ENCODE data around the gene PACSIN1.

Gene PACSIN1

GRCh38 chr6:34555007-34555322 is 89.1 kb downstream of the PACSIN1 start:
- no peak overlapping the region for H2BK15ac ChIP-seq (ENCODE audit: low read depth, poor library complexity, severe bottlenecking)
- peaks cover 0 to 52% of the 10 kb centered on the region in 2 experiments for H3K27me3 ChIP-seq (ENCODE audit: control insufficient read depth in 1 of 2, insufficient read depth in 1 of 2, low read length in 2 of 2)
- no peaks in the 10 kb centered on the region for H3K79me1 ChIP-seq (replicated peaks; ENCODE audit: low read length, poor library complexity, severe bottlenecking)
- no peak overlapping the region for H3K4me2 ChIP-seq (ENCODE audit: low read length, poor library complexity, severe bottlenecking)
- H2BK5ac ChIP-seq (ENCODE audit: low read depth, low read length, poor library complexity, severe bottlenecking), result no peak overlapping the region
- H3K9me3 ChIP-seq (ENCODE audit: control insufficient read depth, low read length), result peaks cover 7% of the 10 kb centered on the region
- H4K8ac ChIP-seq (ENCODE audit: low read length), result no peak overlapping the region
- 97% methylated on average over 11 of the region's 11 CpGs for whole genome bisulfite sequencing
- peaks cover 0 to 3% of the 10 kb centered on the region in 2 experiments for H3K36me3 ChIP-seq (ENCODE audit: control insufficient read depth in 1 of 2, insufficient read depth in 2 of 2, low read depth in 1 of 2, low read length in 2 of 2)
- H2BK12ac ChIP-seq (ENCODE audit: low read length in 2 of 2), result no peak overlapping the region
- H3K27ac ChIP-seq (ENCODE audit: low read length, poor library complexity, severe bottlenecking), result no peak overlapping the region
- H2AK5ac ChIP-seq (ENCODE audit: low read length, severe bottlenecking), result no peak overlapping the region
- no peak overlapping the region for H2AFZ ChIP-seq (ENCODE audit: low read depth, low read length)
- peaks cover 11% of the 10 kb centered on the region for H3K4me1 ChIP-seq (ENCODE audit: control insufficient read depth, insufficient read depth, low read depth, low read length)
- H4K91ac ChIP-seq (ENCODE audit: low read length), result no peak overlapping the region
- peak overlapping the region in 1 of 2 experiments; percentile 7 for H3K4me3 ChIP-seq (ENCODE audit: insufficient read depth in 1 of 2, low read depth in 1 of 2, low read length in 2 of 2)
- no peak overlapping the region for H3K9ac ChIP-seq (ENCODE audit: low read length)
- no peak overlapping the region for H2BK120ac ChIP-seq (ENCODE audit: low read depth, low read length)
- no peak for DNase-seq
- H3K14ac ChIP-seq (ENCODE audit: low read length in 2 of 2), result peak overlapping the region in 1 of 2 experiments; percentile 94
- no peak overlapping the region for H3K18ac ChIP-seq (ENCODE audit: low read depth in 1 of 2, low read length in 2 of 2)
- no peak overlapping the region for H3K4ac ChIP-seq (ENCODE audit: low read depth in 1 of 2, low read length in 2 of 2)
- H3K23ac ChIP-seq (ENCODE audit: low read length in 2 of 2), result no peak overlapping the region

GRCh38 chr6:34555328-34555727 is 89.5 kb downstream of the PACSIN1 start:
- peaks cover 0 to 49% of the 10 kb centered on the region in 2 experiments for H3K27me3 ChIP-seq (ENCODE audit: control insufficient read depth in 1 of 2, insufficient read depth in 1 of 2, low read length in 2 of 2)
- H3K18ac ChIP-seq (ENCODE audit: low read depth in 1 of 2, low read length in 2 of 2), result no peak overlapping the region
- no peak overlapping the region for H3K23ac ChIP-seq (ENCODE audit: low read length in 2 of 2)
- H2BK12ac ChIP-seq (ENCODE audit: low read length in 2 of 2), result no peak overlapping the region
- H2BK15ac ChIP-seq (ENCODE audit: low read depth, poor library complexity, severe bottlenecking), result no peak overlapping the region
- H2AK5ac ChIP-seq (ENCODE audit: low read length, severe bottlenecking), result no peak overlapping the region
- peaks cover 0 to 3% of the 10 kb centered on the region in 2 experiments for H3K36me3 ChIP-seq (ENCODE audit: control insufficient read depth in 1 of 2, insufficient read depth in 2 of 2, low read depth in 1 of 2, low read length in 2 of 2)
- peaks cover 12% of the 10 kb centered on the region for H3K4me1 ChIP-seq (ENCODE audit: control insufficient read depth, insufficient read depth, low read depth, low read length)
- H3K27ac ChIP-seq (ENCODE audit: low read length, poor library complexity, severe bottlenecking), result no peak overlapping the region
- H3K79me1 ChIP-seq (replicated peaks; ENCODE audit: low read length, poor library complexity, severe bottlenecking), result no peaks in the 10 kb centered on the region
- no peak overlapping the region for H3K14ac ChIP-seq (ENCODE audit: low read length in 2 of 2)
- H4K91ac ChIP-seq (ENCODE audit: low read length), result no peak overlapping the region
- no peak overlapping the region for H2AFZ ChIP-seq (ENCODE audit: low read depth, low read length)
- H3K4ac ChIP-seq (ENCODE audit: low read depth in 1 of 2, low read length in 2 of 2), result no peak overlapping the region
- peaks cover 7% of the 10 kb centered on the region for H3K9me3 ChIP-seq (ENCODE audit: control insufficient read depth, low read length)
- 92% methylated on average over 8 of the region's 8 CpGs for WGBS
- DNase-seq, result no peak
- H2BK120ac ChIP-seq (ENCODE audit: low read depth, low read length), result no peak overlapping the region
- no peak overlapping the region for H4K8ac ChIP-seq (ENCODE audit: low read length)
- H3K4me3 ChIP-seq (ENCODE audit: insufficient read depth in 1 of 2, low read depth in 1 of 2, low read length in 2 of 2), result no peak overlapping the region
- no peak overlapping the region for H2BK5ac ChIP-seq (ENCODE audit: low read depth, low read length, poor library complexity, severe bottlenecking)
- H3K4me2 ChIP-seq (ENCODE audit: low read length, poor library complexity, severe bottlenecking), result no peak overlapping the region
- no peak overlapping the region for H3K9ac ChIP-seq (ENCODE audit: low read length)

DNA sequence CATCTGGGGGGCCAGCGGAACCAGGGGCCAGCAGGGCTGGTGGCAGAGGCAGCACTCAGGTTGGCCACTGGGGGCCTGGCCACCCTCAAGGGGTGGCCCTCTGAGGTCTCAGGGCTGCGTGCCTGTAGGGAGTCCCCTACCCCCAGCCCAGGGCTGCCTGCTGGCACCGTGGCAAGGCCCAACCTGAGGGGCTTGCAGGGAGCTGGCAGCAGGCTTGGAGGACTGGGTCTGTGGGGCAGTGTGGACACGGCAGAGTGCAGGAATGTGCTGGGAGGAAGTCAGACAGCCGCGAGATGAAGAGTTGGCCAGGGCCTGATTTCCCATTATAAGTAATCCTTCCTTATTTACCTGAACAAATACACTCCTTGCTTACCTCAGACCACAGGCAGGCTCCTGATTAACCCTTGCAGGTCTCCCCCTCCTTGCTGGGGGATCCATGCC is 90.2 kb downstream of the PACSIN1 start, which contains the start of gene SPDEF:
Gene SPDEF, minus strand, starts transcription at position 299 of the 441 bp plus-strand sequence. CDS start 11,874 bp downstream, outside the sequence.
- Histone ChIP-seq H2AFZ (ENCODE audit: low read depth, low read length) (no peak within 1 kb of the TSS), H3K4me2 (ENCODE audit: low read length, poor library complexity, severe bottlenecking) (no peak within 1 kb of the TSS), H3K27ac (ENCODE audit: low read length, poor library complexity, severe bottlenecking) (no peak within 1 kb of the TSS), H4K91ac (ENCODE audit: low read length) (no peak within 1 kb of the TSS), H2BK12ac (ENCODE audit: low read length in 2 of 2) (no peak within 1 kb of the TSS), H3K9me3 (ENCODE audit: control insufficient read depth, low read length) (peaks cover 7% of the 10 kb centered on the region), H3K79me1 (replicated peaks; ENCODE audit: low read length, poor library complexity, severe bottlenecking) (no peaks in the 10 kb centered on the region), H3K27me3 (ENCODE audit: control insufficient read depth in 1 of 2, insufficient read depth in 1 of 2, low read length in 2 of 2) (peaks cover 0 to 44% of the 10 kb centered on the region in 2 experiments), H3K4me3 (ENCODE audit: insufficient read depth in 1 of 2, low read depth in 1 of 2, low read length in 2 of 2) (no peak within 1 kb of the TSS), H3K4me1 (ENCODE audit: control insufficient read depth, insufficient read depth, low read depth, low read length) (peaks cover 19% of the 10 kb centered on the region), H2BK15ac (ENCODE audit: low read depth, poor library complexity, severe bottlenecking) (no peak within 1 kb of the TSS), H2BK5ac (ENCODE audit: low read depth, low read length, poor library complexity, severe bottlenecking) (no peak within 1 kb of the TSS), H2BK120ac (ENCODE audit: low read depth, low read length) (no peak within 1 kb of the TSS), H4K8ac (ENCODE audit: low read length) (no peak within 1 kb of the TSS), H2AK5ac (ENCODE audit: low read length, severe bottlenecking) (no peak within 1 kb of the TSS), H3K18ac (ENCODE audit: low read depth in 1 of 2, low read length in 2 of 2) (no peak within 1 kb of the TSS), H3K14ac (ENCODE audit: low read length in 2 of 2) (no peak within 1 kb of the TSS), H3K9ac (ENCODE audit: low read length) (no peak within 1 kb of the TSS), H3K23ac (ENCODE audit: low read length in 2 of 2) (no peak within 1 kb of the TSS), H3K36me3 (ENCODE audit: control insufficient read depth in 1 of 2, insufficient read depth in 2 of 2, low read depth in 1 of 2, low read length in 2 of 2) (peaks cover 0 to 3% of the 10 kb centered on the region in 2 experiments), H3K4ac (ENCODE audit: low read depth in 1 of 2, low read length in 2 of 2) (no peak within 1 kb of the TSS)
- 72% methylated on average over 6 of the region's 6 CpGs for WGBS
- no peak for DNase-seq

- no peaks in the 10 kb centered on the region for H3K79me1 ChIP-seq (replicated peaks; ENCODE audit: low read length, poor library complexity, severe bottlenecking)
- no peak overlapping the region for H4K91ac ChIP-seq (ENCODE audit: low read length)
- H3K4me1 ChIP-seq (ENCODE audit: control insufficient read depth, insufficient read depth, low read depth, low read length), result peaks cover 22% of the 10 kb centered on the region
- H3K18ac ChIP-seq (ENCODE audit: low read depth in 1 of 2, low read length in 2 of 2), result no peak overlapping the region
- H2BK12ac ChIP-seq (ENCODE audit: low read length in 2 of 2), result no peak overlapping the region
- 93% methylated on average over 9 of the region's 9 CpGs for WGBS
- peaks cover 0 to 3% of the 10 kb centered on the region in 2 experiments for H3K36me3 ChIP-seq (ENCODE audit: control insufficient read depth in 1 of 2, insufficient read depth in 2 of 2, low read depth in 1 of 2, low read length in 2 of 2)
- no peak overlapping the region for H3K23ac ChIP-seq (ENCODE audit: low read length in 2 of 2)
- no peak overlapping the region for H3K14ac ChIP-seq (ENCODE audit: low read length in 2 of 2)
- no peak overlapping the region for H2BK5ac ChIP-seq (ENCODE audit: low read depth, low read length, poor library complexity, severe bottlenecking)
- H2BK15ac ChIP-seq (ENCODE audit: low read depth, poor library complexity, severe bottlenecking), result no peak overlapping the region
- peaks cover 7% of the 10 kb centered on the region for H3K9me3 ChIP-seq (ENCODE audit: control insufficient read depth, low read length)
- no peak overlapping the region for H4K8ac ChIP-seq (ENCODE audit: low read length)
- DNase-seq, result no peak
- H2AFZ ChIP-seq (ENCODE audit: low read depth, low read length), result no peak overlapping the region
- no peak overlapping the region for H3K9ac ChIP-seq (ENCODE audit: low read length)
- H3K4ac ChIP-seq (ENCODE audit: low read depth in 1 of 2, low read length in 2 of 2), result no peak overlapping the region
- no peak overlapping the region for H3K4me3 ChIP-seq (ENCODE audit: insufficient read depth in 1 of 2, low read depth in 1 of 2, low read length in 2 of 2)
- H2AK5ac ChIP-seq (ENCODE audit: low read length, severe bottlenecking), result no peak overlapping the region
- H3K27ac ChIP-seq (ENCODE audit: low read length, poor library complexity, severe bottlenecking), result no peak overlapping the region
- peaks cover 0 to 40% of the 10 kb centered on the region in 2 experiments for H3K27me3 ChIP-seq (ENCODE audit: control insufficient read depth in 1 of 2, insufficient read depth in 1 of 2, low read length in 2 of 2)
- H2BK120ac ChIP-seq (ENCODE audit: low read depth, low read length), result no peak overlapping the region
- no peak overlapping the region for H3K4me2 ChIP-seq (ENCODE audit: low read length, poor library complexity, severe bottlenecking)
Observed at GRCh38 chr6:34556493-34556892, 90.6 kb downstream of the PACSIN1 start.

Measured in mesenchymal stem cell (in vitro differentiated cells and primary cell).